CD14-positive monocyte (primary cell): Measurements from ENCODE around the gene NEK4. TPM values are rescaled to one million over a fixed set of nuclear protein-coding genes. Genes with fewer than 3 reads are reported as not detected.

ENCODE experiments used
- DNase-seq, 3 donors: peaks; one replicate each; pipeline ENCODE4 v3.0.0-alpha.2; 2011 to 2022
- H2AFZ ChIP-seq: 2 replicates; pipeline ENCODE4 v1.6.0; 2012; ENCODE audit warnings: mild to moderate bottlenecking, low read depth, low read length, inconsistent platforms; ENCODE audit not compliant: insufficient read depth, poor library complexity, severe bottlenecking
- H3K27ac ChIP-seq, 2 donors: 1 replicate in 1 of 2; 2 replicates in 1 of 2; pipeline ENCODE4 v1.5.1; 2012 to 2013; ENCODE audit warnings: low read length in 2 of 2, control low read depth in 1 of 2, inconsistent platforms in 1 of 2, low read depth in 1 of 2, mild to moderate bottlenecking in 1 of 2
- H3K27me3 ChIP-seq, 2 donors: one replicate each; pipeline versions ENCODE4 v1.6.0 to v1.6.1; 2011 to 2013; ENCODE audit warnings: low read length in 2 of 2; ENCODE audit not compliant: control insufficient read depth in 2 of 2, insufficient read depth in 2 of 2
- H3K36me3 ChIP-seq, 2 donors: replicated peaks in 1 of 2; 1 replicate in 1 of 2; 2 replicates in 1 of 2; pipeline versions ENCODE4 v1.5.1 to v1.6.1; 2012 to 2013; ENCODE audit warnings: low read length in 2 of 2, control low read depth in 1 of 2, inconsistent platforms in 1 of 2, mild to moderate bottlenecking in 1 of 2; ENCODE audit not compliant: insufficient read depth in 2 of 2, control insufficient read depth in 1 of 2
- H3K4me1 ChIP-seq, 2 donors: 1 replicate in 1 of 2; 2 replicates in 1 of 2; pipeline versions ENCODE4 v1.5.1 to v1.6.1; 2012 to 2013; ENCODE audit warnings: low read length in 2 of 2, control low read depth in 1 of 2, inconsistent platforms in 1 of 2, mild to moderate bottlenecking in 1 of 2, moderate library complexity in 1 of 2; ENCODE audit not compliant: insufficient read depth in 2 of 2, control insufficient read depth in 1 of 2
- H3K4me2 ChIP-seq: replicated peaks from 2 replicates; pipeline ENCODE3; 2012; ENCODE audit warnings: low read length, moderate library complexity, mild to moderate bottlenecking; ENCODE audit not compliant: poor library complexity, severe bottlenecking; ENCODE audit errors: extremely low read depth
- H3K4me3 ChIP-seq, 3 experiments: fragments of 200-600 bp in 1 of 3; sonication (generic) in 1 of 3; replicated peaks in 1 of 3; 1 replicate in 2 of 3; 2 replicates in 1 of 3; pipeline ENCODE4 v1.5.1; 2011 to 2013; ENCODE audit warnings: low read length in 3 of 3, mild to moderate bottlenecking in 3 of 3, control low read depth in 2 of 3, low read depth in 2 of 3, inconsistent platforms in 1 of 3, moderate library complexity in 1 of 3
- H3K79me2 ChIP-seq: 2 replicates; pipeline ENCODE4 v1.6.0; 2012; ENCODE audit warnings: mild to moderate bottlenecking, control low read depth, inconsistent platforms, low read length, moderate library complexity; ENCODE audit not compliant: insufficient read depth
- H3K9ac ChIP-seq: 2 replicates; pipeline ENCODE4 v1.6.0; 2017; ENCODE audit warnings: low read length, mild to moderate bottlenecking; ENCODE audit not compliant: insufficient read depth, poor library complexity, severe bottlenecking
- H3K9me3 ChIP-seq, 2 donors: replicated peaks in 1 of 2; 1 replicate in 1 of 2; 2 replicates in 1 of 2; pipeline versions ENCODE4 v1.5.1 to v1.6.1; 2012 to 2013; ENCODE audit warnings: low read length in 2 of 2, control low read depth in 1 of 2; ENCODE audit not compliant: control insufficient read depth in 1 of 2, insufficient read depth in 1 of 2
- H4K20me1 ChIP-seq: 2 replicates; pipeline ENCODE4 v1.6.0; 2012; ENCODE audit warnings: mild to moderate bottlenecking, low read length, control low read depth, moderate library complexity; ENCODE audit not compliant: insufficient read depth
- H3K27ac Mint-ChIP-seq, 7 donors: one replicate each; pipeline ENCODE4 v1.8.0; 2020; ENCODE audit warnings: mild to moderate bottlenecking in 7 of 7, mixed read lengths in 7 of 7, moderate library complexity in 6 of 7, inconsistent platforms in 2 of 7
- H3K27me3 Mint-ChIP-seq, 3 donors: one replicate each; pipeline ENCODE4 v1.8.0; 2021 to 2022; ENCODE audit warnings: low read depth in 3 of 3, mild to moderate bottlenecking in 3 of 3, mixed read lengths in 3 of 3, moderate library complexity in 3 of 3, inconsistent platforms in 1 of 3
- H3K36me3 Mint-ChIP-seq, 2 donors: one replicate each; pipeline ENCODE4 v1.8.0; 2020; ENCODE audit warnings: mixed read lengths in 2 of 2, inconsistent platforms in 1 of 2, mild to moderate bottlenecking in 1 of 2
- H3K4me1 Mint-ChIP-seq: one replicate; pipeline ENCODE4 v1.8.0; 2020; ENCODE audit warnings: mild to moderate bottlenecking, mixed read lengths
- H3K4me3 Mint-ChIP-seq, 2 donors: one replicate each; pipeline ENCODE4 v1.8.0; 2020; ENCODE audit warnings: mild to moderate bottlenecking in 2 of 2, mixed read lengths in 2 of 2, moderate library complexity in 1 of 2
- H3K9me3 Mint-ChIP-seq, 7 donors: one replicate each; pipeline ENCODE4 v1.8.0; 2020 to 2022; ENCODE audit warnings: mixed read lengths in 7 of 7, mild to moderate bottlenecking in 6 of 7, moderate library complexity in 6 of 7, inconsistent platforms in 2 of 7
- CTCF ChIP-seq: fragments of 200-600 bp; IDR thresholded peaks from one replicate; pipeline ENCODE4 v1.8.0; 2022; ENCODE audit warnings: antibody characterized with exemption, mild to moderate bottlenecking
- WGBS: methylation state at CpG from one replicate; pipeline ENCODE4 v1.1.5; 2013; ENCODE audit warnings: missing lambda C conversion rate; ENCODE audit not compliant: insufficient coverage; 5-methylcytosine and 5-hydroxymethylcytosine counted together
- intact Hi-C, 2 donors: fragments of 100-400 bp; cut with micrococcal nuclease; formaldehyde crosslinking; loops; one replicate each; pipeline versions ENCODE4 v1.15.0 to v1.15.1; 2023
- polyA plus RNA-seq, 3 donors: library from polyadenylated mRNA; depleted of rRNA in 1 of 3; unstranded in 2 of 3; stranded (reverse) in 1 of 3; fragments of 300-500 nt in 2 of 3; fragments of >200 nt in 1 of 3; fragmentation: Illumina TruSeq in 2 of 3; gene quantifications; 1 replicate in 2 of 3; 2 replicates in 1 of 3; pipeline ENCODE4 v1.2.3, GENCODE V29; 2012 to 2021

NEK4 gene
- polyA plus RNA-seq, 3 donors = 13.7 to 17.5 (median 17.4) TPM

DNA sequence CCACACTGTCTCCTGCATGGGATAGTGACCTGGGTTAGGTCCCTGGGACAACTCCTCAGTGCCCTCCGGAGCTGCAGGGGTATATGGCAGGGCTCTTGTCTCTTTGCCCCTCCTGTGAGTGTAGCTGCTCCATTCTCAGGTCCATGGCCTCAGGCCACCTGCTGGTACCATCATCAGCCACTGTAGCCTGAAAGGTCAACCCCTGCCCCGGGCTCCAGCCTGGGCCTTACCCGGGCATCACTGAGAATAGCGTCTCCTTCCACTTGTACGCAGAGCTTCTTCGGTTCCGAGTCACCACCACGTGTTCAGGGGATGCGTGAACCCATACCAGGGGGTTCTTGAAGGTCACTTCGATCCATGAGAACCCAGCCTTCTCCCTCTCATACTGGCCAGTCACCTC is 45.9 kb upstream of the NEK4 start:
- H3K4me1 ChIP-seq = no peaks in the 10 kb centered on the region
- H3K9me3 Mint-ChIP-seq = no peaks in the 10 kb centered on the region
- intact Hi-C loops = no loop called here
- peaks cover 0 to 9% of the 10 kb centered on the region in 2 donors for H3K36me3 ChIP-seq
- no peaks in the 10 kb centered on the region for H3K9me3 ChIP-seq
- H3K27ac Mint-ChIP-seq = no peak overlapping the region
- H3K79me2 ChIP-seq = no peaks in the 10 kb centered on the region
- H3K4me3 Mint-ChIP-seq = no peak overlapping the region
- H3K4me3 ChIP-seq = no peak overlapping the region
- no peaks in the 10 kb centered on the region for H4K20me1 ChIP-seq
- H3K36me3 Mint-ChIP-seq = peaks cover 4 to 11% of the 10 kb centered on the region in 2 donors
- no peak overlapping the region for H3K27ac ChIP-seq
- DNase-seq = no peak
- H3K27me3 ChIP-seq = no peaks in the 10 kb centered on the region
- no peaks in the 10 kb centered on the region for H3K4me1 Mint-ChIP-seq
- no peak overlapping the region for H3K4me2 ChIP-seq
- no peak overlapping the region for H3K9ac ChIP-seq
- no peak overlapping the region for H2AFZ ChIP-seq
- H3K27me3 Mint-ChIP-seq = peaks cover 0 to 5% (median 2%) of the 10 kb centered on the region in 3 donors
- WGBS = 99% methylated on average over 10 of the region's 10 CpGs
- no peak for TF ChIP-seq CTCF

DNA sequence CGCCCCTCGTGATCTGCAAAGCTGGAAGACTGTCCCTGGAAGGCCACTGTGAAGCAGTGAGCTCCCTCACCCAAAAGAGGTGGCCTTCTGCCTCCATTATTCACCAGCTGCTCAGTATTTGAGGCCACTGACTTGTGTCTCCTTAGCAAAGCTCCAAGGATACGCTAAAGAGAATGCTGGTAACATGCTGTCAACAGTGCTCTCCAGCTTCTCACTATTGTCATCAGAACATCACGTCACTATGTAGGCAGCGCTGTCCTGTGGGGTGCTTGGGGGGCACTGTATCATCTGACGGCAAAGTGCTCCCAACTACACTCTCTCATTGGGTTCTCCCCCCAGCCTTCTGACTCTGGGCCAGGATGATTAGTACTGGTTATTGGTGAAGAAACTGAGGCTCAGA is 45.5 kb upstream of the NEK4 start:
- Mint-ChIP-seq H3K27me3 (peaks cover 0 to 5% (median 2%) of the 10 kb centered on the region in 3 donors), H3K4me3 (no peak overlapping the region), H3K4me1 (no peaks in the 10 kb centered on the region), H3K27ac (no peak overlapping the region), H3K9me3 (no peaks in the 10 kb centered on the region), H3K36me3 (peaks cover 4 to 11% of the 10 kb centered on the region in 2 donors)
- Histone ChIP-seq H2AFZ (no peak overlapping the region), H3K9ac (no peak overlapping the region), H3K9me3 (no peaks in the 10 kb centered on the region), H3K4me1 (no peaks in the 10 kb centered on the region), H3K4me2 (no peak overlapping the region), H3K79me2 (no peaks in the 10 kb centered on the region), H3K27ac (no peak overlapping the region), H3K36me3 (peaks cover 0 to 9% of the 10 kb centered on the region in 2 donors), H3K4me3 (no peak overlapping the region), H3K27me3 (no peaks in the 10 kb centered on the region), H4K20me1 (no peaks in the 10 kb centered on the region)
- 100% methylated on average over 3 of the region's 6 CpGs for WGBS
- no peak for DNase-seq
- intact Hi-C loops = no loop called here
- no peak for TF ChIP-seq CTCF
